HEK293 (cell line): ENCODE measurements around the gene PXYLP1.

Experiments used
- CTCF ChIA-PET: fragments of 350-600 bp; formaldehyde crosslinking; extraction: SDS; loops from one replicate; lab custom pipeline; 2021; ENCODE audit warnings: antibody characterized with exemption; lab: Yijun Ruan, JAX
- POLR2A ChIA-PET: fragments of 300-600 bp; formaldehyde crosslinking; extraction: SDS; loops from one replicate; lab custom pipeline; 2020; ENCODE audit warnings: antibody characterized with exemption, inconsistent platforms; lab: Yijun Ruan, JAX
- H3K27ac ChIP-seq: fragments of 200-500 bp; sonication (Bioruptor generic); 2 replicates; pipeline ENCODE4 v1.5.1; 2014; ENCODE audit warnings: low read depth, low read length, control low read depth, inconsistent platforms; ENCODE audit errors: extremely low read depth
- H3K36me3 ChIP-seq, 2 experiments: fragments of 200-500 bp in 1 of 2; sonication (Bioruptor generic) in 1 of 2; 1 replicate in 1 of 2; 2 replicates in 1 of 2; pipeline ENCODE4 v1.5.1; 2014 to 2017; ENCODE audit warnings: inconsistent platforms in 2 of 2, low read length in 2 of 2; ENCODE audit not compliant: control insufficient read depth in 2 of 2, insufficient read depth in 1 of 2
- H3K4me1 ChIP-seq: fragments of 200-500 bp; sonication (Bioruptor generic); 2 replicates; pipeline ENCODE4 v1.5.1; 2014; ENCODE audit warnings: mild to moderate bottlenecking, low read length, inconsistent platforms; ENCODE audit not compliant: control insufficient read depth, insufficient read depth
- H3K4me3 ChIP-seq: 2 replicates; pipeline ENCODE4 v1.5.1; 2011; ENCODE audit warnings: low read depth, mild to moderate bottlenecking, control low read depth, low read length, moderate library complexity
- H3K9me3 ChIP-seq: fragments of 200-500 bp; sonication (Bioruptor generic); 2 replicates; pipeline ENCODE4 v1.5.1; 2014; ENCODE audit warnings: low read depth, low read length, inconsistent platforms; ENCODE audit not compliant: control insufficient read depth, insufficient read depth
- MYNN ChIP-seq: fragments of 450-650 bp; formaldehyde crosslinking; IDR thresholded peaks from 2 replicates; pipeline ENCODE4 v1.5.1; 2016; ENCODE audit warnings: missing biosample characterization, missing genetic modification characterization, borderline replicate concordance
- MZF1 ChIP-seq: fragments of 450-650 bp; formaldehyde crosslinking; IDR thresholded peaks from 2 replicates; pipeline ENCODE4 v1.5.1; 2017; ENCODE audit warnings: missing biosample characterization, missing genetic modification characterization, borderline replicate concordance
- PRDM1 ChIP-seq: fragments of 450-650 bp; formaldehyde crosslinking; IDR thresholded peaks from 2 replicates; pipeline ENCODE4; 2016; ENCODE audit warnings: missing biosample characterization, missing genetic modification characterization
- SALL2 ChIP-seq: fragments of 450-650 bp; formaldehyde crosslinking; IDR thresholded peaks from 2 replicates; pipeline ENCODE4 v1.5.0; 2017; ENCODE audit warnings: missing biosample characterization, mild to moderate bottlenecking, missing genetic modification characterization, borderline replicate concordance
- SCRT2 ChIP-seq: fragments of 450-650 bp; formaldehyde crosslinking; IDR thresholded peaks from 2 replicates; pipeline ENCODE4 v1.5.1; 2016; ENCODE audit warnings: missing biosample characterization, missing genetic modification characterization
- SETDB1 ChIP-seq: IDR thresholded peaks from one replicate; pipeline ENCODE4 v1.6.1; 2017; ENCODE audit warnings: mild to moderate bottlenecking, low read length, moderate library complexity, mixed read lengths; ENCODE audit not compliant: insufficient read length
- SP7 ChIP-seq: fragments of 450-650 bp; formaldehyde crosslinking; IDR thresholded peaks from 2 replicates; pipeline ENCODE4 v1.5.1; 2016; ENCODE audit warnings: missing biosample characterization, missing genetic modification characterization
- YY1 ChIP-seq: fragments of 450-650 bp; formaldehyde crosslinking; IDR thresholded peaks from 2 replicates; pipeline ENCODE4 v1.5.1; 2018; ENCODE audit warnings: missing biosample characterization, missing genetic modification characterization
- ZNF175 ChIP-seq: fragments of 450-650 bp; formaldehyde crosslinking; IDR thresholded peaks from 2 replicates; pipeline ENCODE4 v1.5.1; 2016; ENCODE audit warnings: missing biosample characterization, missing genetic modification characterization
- ZNF24 ChIP-seq: fragments of 450-650 bp; formaldehyde crosslinking; IDR thresholded peaks from 2 replicates; pipeline ENCODE4 v1.5.1; 2016; ENCODE audit warnings: missing biosample characterization, missing genetic modification characterization
- ZNF341 ChIP-seq: fragments of 450-650 bp; formaldehyde crosslinking; IDR thresholded peaks from 2 replicates; pipeline ENCODE4; 2016; ENCODE audit warnings: low read depth, missing biosample characterization, missing genetic modification characterization
- ZNF501 ChIP-seq: fragments of 450-650 bp; formaldehyde crosslinking; IDR thresholded peaks from 2 replicates; pipeline ENCODE4 v1.5.1; 2016; ENCODE audit warnings: missing biosample characterization, missing genetic modification characterization
- ZNF514 ChIP-seq: fragments of 450-650 bp; formaldehyde crosslinking; IDR thresholded peaks from 2 replicates; pipeline ENCODE4 v1.5.1; 2016; ENCODE audit warnings: missing biosample characterization, missing genetic modification characterization
- ZNF530 ChIP-seq: fragments of 450-650 bp; formaldehyde crosslinking; IDR thresholded peaks from 2 replicates; pipeline ENCODE4 v1.5.1; 2016; ENCODE audit warnings: low read depth, missing biosample characterization, missing genetic modification characterization
- ZNF571 ChIP-seq: fragments of 450-650 bp; formaldehyde crosslinking; IDR thresholded peaks from 2 replicates; pipeline ENCODE4 v1.5.0; 2017; ENCODE audit warnings: missing biosample characterization, missing genetic modification characterization
- ZNF580 ChIP-seq: fragments of 450-650 bp; formaldehyde crosslinking; IDR thresholded peaks from 2 replicates; pipeline ENCODE4 v1.5.1; 2016; ENCODE audit warnings: missing biosample characterization, missing genetic modification characterization
- ZNF610 ChIP-seq: fragments of 450-650 bp; formaldehyde crosslinking; IDR thresholded peaks from 2 replicates; pipeline ENCODE4 v1.5.1; 2016; ENCODE audit warnings: missing biosample characterization, missing genetic modification characterization, borderline replicate concordance
- ZNF660 ChIP-seq: fragments of 450-650 bp; IDR thresholded peaks from 2 replicates; pipeline ENCODE4 v1.5.1; 2018; ENCODE audit warnings: missing biosample characterization, mild to moderate bottlenecking, missing genetic modification characterization
- ZNF664 ChIP-seq: fragments of 450-650 bp; formaldehyde crosslinking; IDR thresholded peaks from 2 replicates; pipeline ENCODE4 v1.5.1; 2016; ENCODE audit warnings: missing biosample characterization, missing genetic modification characterization
- ZNF747 ChIP-seq: fragments of 450-650 bp; formaldehyde crosslinking; IDR thresholded peaks from 2 replicates; pipeline ENCODE4 v1.5.1; 2016; ENCODE audit warnings: missing biosample characterization, missing genetic modification characterization
- TF ChIP-seq, protein P1 (sequence below): fragments of 450-650 bp; formaldehyde crosslinking; IDR thresholded peaks from 2 replicates; pipeline ENCODE4 v1.5.1; 2016; ENCODE audit warnings: missing biosample characterization, missing genetic modification characterization

PXYLP1 gene

GRCh38 chr3:141335531-141336061, 104.0 kb downstream of the PXYLP1 start:
- ChIA-PET POLR2A (no interaction called here), CTCF (interaction anchor here (0.6 to 1.5 kb wide), 2 partner anchors 119 to 222 kb away, joined by 3 to 5 read pairs; no protein-coding TSS in a partner anchor)
- Histone ChIP-seq H3K9me3 (no peaks in the 10 kb centered on the region), H3K27ac (no peak overlapping the region), H3K36me3 (no peaks in the 10 kb centered on the region), H3K4me3 (no peak overlapping the region), H3K4me1 (no peaks in the 10 kb centered on the region)
- no peak for TF ChIP-seq ZNF514 (tag by site-specific recombination)
- no peak for TF ChIP-seq ZNF530 (tag by site-specific recombination)
- TF ChIP-seq ZNF664 (tag by site-specific recombination), result no peak
- TF ChIP-seq MYNN (tag by site-specific recombination), result no peak
- no peak for TF ChIP-seq YY1
- TF ChIP-seq ZNF24 (tag by site-specific recombination), result no peak
- TF ChIP-seq ZNF610 (tag by site-specific recombination), result no peak
- no peak for TF ChIP-seq ZNF747 (tag by site-specific recombination)
- TF ChIP-seq ZNF341 (tag by site-specific recombination), result no peak
- TF ChIP-seq MZF1 (tag by site-specific recombination), result no peak
- TF ChIP-seq ZNF501 (tag by site-specific recombination), result no peak
- TF ChIP-seq ZNF580, result no peak
- TF ChIP-seq ZNF175, result no peak

- TF ChIP-seq PRDM1 (no peak), ZNF660 (tag by site-specific recombination) (0 out of 2 replicates have a peak, but pooled peaks have one; percentile 51), SCRT2 (peak; percentile 81), ZNF571 (no peak), SALL2 (no peak)
- TF ChIP-seq, protein P1, sequence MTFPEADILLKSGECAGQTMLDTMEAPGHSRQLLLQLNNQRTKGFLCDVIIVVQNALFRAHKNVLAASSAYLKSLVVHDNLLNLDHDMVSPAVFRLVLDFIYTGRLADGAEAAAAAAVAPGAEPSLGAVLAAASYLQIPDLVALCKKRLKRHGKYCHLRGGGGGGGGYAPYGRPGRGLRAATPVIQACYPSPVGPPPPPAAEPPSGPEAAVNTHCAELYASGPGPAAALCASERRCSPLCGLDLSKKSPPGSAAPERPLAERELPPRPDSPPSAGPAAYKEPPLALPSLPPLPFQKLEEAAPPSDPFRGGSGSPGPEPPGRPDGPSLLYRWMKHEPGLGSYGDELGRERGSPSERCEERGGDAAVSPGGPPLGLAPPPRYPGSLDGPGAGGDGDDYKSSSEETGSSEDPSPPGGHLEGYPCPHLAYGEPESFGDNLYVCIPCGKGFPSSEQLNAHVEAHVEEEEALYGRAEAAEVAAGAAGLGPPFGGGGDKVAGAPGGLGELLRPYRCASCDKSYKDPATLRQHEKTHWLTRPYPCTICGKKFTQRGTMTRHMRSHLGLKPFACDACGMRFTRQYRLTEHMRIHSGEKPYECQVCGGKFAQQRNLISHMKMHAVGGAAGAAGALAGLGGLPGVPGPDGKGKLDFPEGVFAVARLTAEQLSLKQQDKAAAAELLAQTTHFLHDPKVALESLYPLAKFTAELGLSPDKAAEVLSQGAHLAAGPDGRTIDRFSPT (tag by site-specific recombination), result peak; percentile 28; the same call in 1 of the 2 replicates
- no peaks in the 10 kb centered on the region for H3K36me3 ChIP-seq
- no peaks in the 10 kb centered on the region for H3K9me3 ChIP-seq
- CTCF ChIA-PET, result interaction anchor here (0.6 to 1.8 kb wide), 4 partner anchors 33 to 224 kb away, joined by 3 to 4 read pairs (median 3); no protein-coding TSS in a partner anchor
- no peak overlapping the region for H3K27ac ChIP-seq
- POLR2A ChIA-PET, result interaction anchor here (0.6 kb wide), 1 partner anchor 541 kb away, joined by 6 read pairs; no protein-coding TSS in a partner anchor
- H3K4me1 ChIP-seq, result no peaks in the 10 kb centered on the region
- H3K4me3 ChIP-seq, result no peak overlapping the region
Measured at GRCh38 chr3:141336672-141337522, 105.3 kb downstream of the PXYLP1 start.

DNA sequence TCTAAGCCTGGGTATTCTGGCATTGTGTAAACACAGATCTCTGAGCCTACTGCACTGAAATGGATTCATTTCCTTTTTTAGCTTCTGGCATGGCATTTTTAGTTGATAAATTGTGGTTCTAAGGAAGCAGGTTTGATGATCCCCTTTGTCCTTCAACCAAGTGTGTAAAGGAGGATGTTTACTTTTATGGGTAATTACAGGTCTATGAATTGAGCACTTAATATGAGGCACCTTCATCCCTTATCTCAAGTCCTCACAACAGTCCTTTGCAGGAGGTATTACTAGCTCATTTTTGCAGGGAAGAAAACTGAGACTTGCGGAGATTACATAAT, 105.9 kb downstream of the PXYLP1 start:
- POLR2A ChIA-PET, result no interaction called here

More for the DNA sequence above, 105.9 kb downstream of the PXYLP1 start:
- Histone ChIP-seq H3K27ac (no peak overlapping the region), H3K9me3 (no peaks in the 10 kb centered on the region), H3K4me1 (no peaks in the 10 kb centered on the region), H3K36me3 (no peaks in the 10 kb centered on the region), H3K4me3 (no peak overlapping the region)
- CTCF ChIA-PET, result interaction anchor here (0.8 to 1.8 kb wide), 3 partner anchors 33 to 223 kb away, joined by 3 to 4 read pairs (median 3); no protein-coding TSS in a partner anchor
- peak; percentile 91 for TF ChIP-seq SP7 (tag by site-specific recombination)
- TF ChIP-seq SETDB1, result peak; percentile 21
- peak; percentile 45; the same call in 1 of the 2 replicates for TF ChIP-seq ZNF664 (tag by site-specific recombination)
- TF ChIP-seq ZNF501 (tag by site-specific recombination), result no peak
